Measurements from ENCODE around the gene ASB2. TPM values are rescaled to one million over a fixed set of nuclear protein-coding genes. Genes with fewer than 3 reads are reported as not detected.

ASB2 gene
- total RNA-seq, 1 experiment from 2014 or later, result not detected

DNA sequence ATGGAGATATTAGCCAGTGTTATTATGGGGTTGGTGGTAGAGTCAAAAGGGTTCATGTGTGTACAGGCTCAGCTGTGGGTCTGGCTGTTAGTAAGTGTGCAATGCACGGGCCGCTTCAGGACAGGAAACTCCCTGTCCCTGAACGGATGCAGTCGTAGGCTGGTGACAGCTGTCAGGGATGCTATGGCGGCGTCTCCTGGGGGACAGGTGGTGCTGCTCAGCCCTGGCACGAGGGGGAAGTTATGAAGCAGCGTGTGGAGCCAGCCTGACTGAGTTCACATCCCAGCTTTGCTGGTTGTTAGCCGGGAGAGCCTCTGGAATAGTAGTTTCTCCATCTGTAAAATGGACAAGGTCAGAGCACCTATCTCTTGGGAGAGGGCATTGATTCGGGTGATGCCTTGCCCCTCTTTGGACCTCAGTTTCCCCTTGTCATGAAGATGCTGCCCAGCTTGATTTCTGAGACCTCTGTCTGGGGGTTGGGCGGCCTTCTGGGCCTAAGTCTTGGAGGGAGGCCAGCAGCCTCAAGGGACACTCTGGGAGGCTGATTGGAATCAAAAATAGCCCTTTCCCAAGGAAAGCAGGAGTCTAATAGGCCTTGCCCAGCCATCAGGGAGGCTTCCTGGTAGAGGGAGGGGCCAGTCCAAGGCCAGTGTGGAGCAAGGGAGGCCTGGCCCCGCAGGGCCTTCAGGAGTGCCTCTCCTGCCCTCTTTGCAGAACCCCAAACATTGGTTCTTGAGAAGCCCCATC lies 7.1 kb downstream of the ASB2 start:
- Histone ChIP-seq H3K9me3 (ENCODE audit: low read depth, low read length, poor library complexity, severe bottlenecking) (no peaks in the 10 kb centered on the region), H3K4me1 (ENCODE audit: insufficient read depth, low read length, poor library complexity, severe bottlenecking) (no peaks in the 10 kb centered on the region), H3K36me3 (ENCODE audit: insufficient read depth, low read length, poor library complexity, severe bottlenecking) (no peaks in the 10 kb centered on the region), H3K27ac (ENCODE audit: low read depth, low read length, poor library complexity, severe bottlenecking) (no peak overlapping the region), H3K4me3 (ENCODE audit: low read depth, low read length, poor library complexity, severe bottlenecking) (no peak overlapping the region), H3K27me3 (replicated peaks; ENCODE audit: insufficient read depth, low read depth, low read length, poor library complexity) (no peaks in the 10 kb centered on the region)
- BruUV-seq (replicated peaks), result no TSS peak
- ChIA-PET POLR2A (ENCODE audit: low non-redundant PET) (no interaction called here), CTCF (no interaction called here)
- TF ChIP-seq EZH2 (IDR thresholded peaks at IDR 0.05; ENCODE audit: borderline replicate concordance, low read depth, low read length, poor library complexity, severe bottlenecking), result no peak
- TF ChIP-seq, protein P1, sequence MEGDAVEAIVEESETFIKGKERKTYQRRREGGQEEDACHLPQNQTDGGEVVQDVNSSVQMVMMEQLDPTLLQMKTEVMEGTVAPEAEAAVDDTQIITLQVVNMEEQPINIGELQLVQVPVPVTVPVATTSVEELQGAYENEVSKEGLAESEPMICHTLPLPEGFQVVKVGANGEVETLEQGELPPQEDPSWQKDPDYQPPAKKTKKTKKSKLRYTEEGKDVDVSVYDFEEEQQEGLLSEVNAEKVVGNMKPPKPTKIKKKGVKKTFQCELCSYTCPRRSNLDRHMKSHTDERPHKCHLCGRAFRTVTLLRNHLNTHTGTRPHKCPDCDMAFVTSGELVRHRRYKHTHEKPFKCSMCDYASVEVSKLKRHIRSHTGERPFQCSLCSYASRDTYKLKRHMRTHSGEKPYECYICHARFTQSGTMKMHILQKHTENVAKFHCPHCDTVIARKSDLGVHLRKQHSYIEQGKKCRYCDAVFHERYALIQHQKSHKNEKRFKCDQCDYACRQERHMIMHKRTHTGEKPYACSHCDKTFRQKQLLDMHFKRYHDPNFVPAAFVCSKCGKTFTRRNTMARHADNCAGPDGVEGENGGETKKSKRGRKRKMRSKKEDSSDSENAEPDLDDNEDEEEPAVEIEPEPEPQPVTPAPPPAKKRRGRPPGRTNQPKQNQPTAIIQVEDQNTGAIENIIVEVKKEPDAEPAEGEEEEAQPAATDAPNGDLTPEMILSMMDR (conservative IDR thresholded peaks at IDR 0.05; ENCODE audit: low read depth, low read length), result no peak
- intact Hi-C loops (cut with micrococcal nuclease; ENCODE audit: unreplicated experiment), result no loop called here
- DNase-seq (ENCODE audit: low spot score), result no peak

DNA sequence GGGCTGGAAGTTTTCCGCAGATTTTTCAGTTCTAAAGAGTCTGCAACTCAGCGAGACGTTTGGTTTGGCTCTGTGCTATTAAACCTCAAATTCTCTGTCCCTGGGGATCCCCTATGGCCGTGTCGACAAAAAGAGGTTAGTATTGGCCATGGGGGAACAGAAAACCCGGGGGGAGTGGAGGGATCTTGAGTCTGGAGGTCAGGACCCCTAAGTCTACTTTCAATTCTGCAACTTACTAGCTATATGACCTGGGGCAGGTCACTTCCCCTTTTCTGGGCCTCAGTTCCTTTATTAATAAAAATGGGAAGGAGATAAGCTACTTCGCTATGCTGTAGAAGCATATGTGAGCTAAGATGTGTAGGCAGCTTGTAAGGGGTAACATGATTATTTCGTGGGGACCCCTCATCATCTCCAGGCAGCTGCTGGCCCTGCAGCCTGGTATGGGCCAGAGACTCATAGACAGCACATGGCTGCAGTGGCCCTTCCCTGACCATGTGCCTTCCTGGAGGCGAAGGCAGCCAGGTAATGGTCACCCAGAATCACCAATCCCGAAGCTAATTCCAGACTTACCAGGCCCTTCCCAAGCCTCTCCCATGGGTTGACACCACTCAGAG lies 8.6 kb downstream of the ASB2 start:
- Histone ChIP-seq H3K4me3 (ENCODE audit: low read depth, low read length, poor library complexity, severe bottlenecking) (no peak overlapping the region), H3K27me3 (replicated peaks; ENCODE audit: insufficient read depth, low read depth, low read length, poor library complexity) (no peaks in the 10 kb centered on the region), H3K9me3 (ENCODE audit: low read depth, low read length, poor library complexity, severe bottlenecking) (no peaks in the 10 kb centered on the region), H3K27ac (ENCODE audit: low read depth, low read length, poor library complexity, severe bottlenecking) (no peak overlapping the region), H3K4me1 (ENCODE audit: insufficient read depth, low read length, poor library complexity, severe bottlenecking) (no peaks in the 10 kb centered on the region), H3K36me3 (ENCODE audit: insufficient read depth, low read length, poor library complexity, severe bottlenecking) (no peaks in the 10 kb centered on the region)
- TF ChIP-seq, protein P1 (conservative IDR thresholded peaks at IDR 0.05; ENCODE audit: low read depth, low read length), result no peak
- no peak for TF ChIP-seq EZH2 (IDR thresholded peaks at IDR 0.05; ENCODE audit: borderline replicate concordance, low read depth, low read length, poor library complexity, severe bottlenecking)
- no peak for DNase-seq (ENCODE audit: low spot score)
- ChIA-PET CTCF (no interaction called here), POLR2A (ENCODE audit: low non-redundant PET) (no interaction called here)
- intact Hi-C loops (cut with micrococcal nuclease; ENCODE audit: unreplicated experiment), result no loop called here
- no TSS peak for BruUV-seq (replicated peaks)

DNA sequence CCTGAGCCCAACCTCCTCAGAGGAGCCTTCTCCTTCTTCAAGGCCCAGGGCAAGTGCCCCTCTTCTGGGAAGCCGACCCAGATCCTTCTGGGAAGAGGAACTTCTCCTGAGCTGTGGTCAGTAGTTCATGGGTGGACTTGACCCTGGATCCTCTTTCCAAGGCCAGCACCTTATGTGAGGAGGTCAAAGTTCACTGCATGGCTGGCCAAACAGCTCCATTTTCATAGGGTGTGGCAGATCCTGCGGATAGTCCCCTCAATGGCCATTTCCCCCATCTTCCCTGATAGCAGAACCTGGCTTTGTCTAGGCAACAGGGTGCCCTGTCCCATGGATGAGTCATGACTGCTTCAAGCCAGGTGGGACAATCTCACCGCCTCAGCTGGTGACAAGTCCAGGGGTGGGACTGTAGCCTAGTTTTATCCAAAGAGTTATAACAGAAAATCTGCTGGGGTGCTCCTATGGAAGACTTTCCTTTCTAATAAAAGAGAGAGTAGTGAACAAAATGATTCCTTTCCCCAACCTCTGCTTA lies 10.4 kb downstream of the ASB2 start:
- Histone ChIP-seq H3K36me3 (ENCODE audit: insufficient read depth, low read length, poor library complexity, severe bottlenecking) (no peaks in the 10 kb centered on the region), H3K27ac (ENCODE audit: low read depth, low read length, poor library complexity, severe bottlenecking) (no peak overlapping the region), H3K4me3 (ENCODE audit: low read depth, low read length, poor library complexity, severe bottlenecking) (no peak overlapping the region), H3K9me3 (ENCODE audit: low read depth, low read length, poor library complexity, severe bottlenecking) (no peaks in the 10 kb centered on the region), H3K27me3 (replicated peaks; ENCODE audit: insufficient read depth, low read depth, low read length, poor library complexity) (no peaks in the 10 kb centered on the region), H3K4me1 (ENCODE audit: insufficient read depth, low read length, poor library complexity, severe bottlenecking) (no peaks in the 10 kb centered on the region)
- ChIA-PET POLR2A (ENCODE audit: low non-redundant PET) (no interaction called here), CTCF (no interaction called here)
- TF ChIP-seq, protein P1 (conservative IDR thresholded peaks at IDR 0.05; ENCODE audit: low read depth, low read length), result no peak
- no peak for TF ChIP-seq EZH2 (IDR thresholded peaks at IDR 0.05; ENCODE audit: borderline replicate concordance, low read depth, low read length, poor library complexity, severe bottlenecking)
- intact Hi-C loops (cut with micrococcal nuclease; ENCODE audit: unreplicated experiment), result no loop called here
- no TSS peak for BruUV-seq (replicated peaks)
- DNase-seq (ENCODE audit: low spot score), result no peak

Data from A673 (cell line).